GM19397 (cell line): ENCODE measurements around the gene ZRANB2.

Source experiments
- ATAC-seq: cut with Tn5 transposase; IDR thresholded peaks from one replicate; pipeline ENCODE4 v1.9.1; 2021; ENCODE audit warnings: mild to moderate bottlenecking, moderate library complexity; ENCODE audit not compliant: unreplicated experiment

ZRANB2 gene

GRCh38 chr1:71071720-71072119 is 9.1 kb downstream of the ZRANB2 start:
- no peak for ATAC-seq

- peak; percentile 60 for ATAC-seq
Measured at GRCh38 chr1:71068325-71069240, 12.3 kb downstream of the ZRANB2 start.

- ATAC-seq = no peak
Measured at GRCh38 chr1:71054791-71055190, 26.0 kb downstream of the ZRANB2 start.

GRCh38 chr1:71054281-71054731 is 26.5 kb downstream of the ZRANB2 start:
- ATAC-seq = no peak

- no peak for ATAC-seq
Measured at GRCh38 chr1:71053758-71054157, 27.1 kb downstream of the ZRANB2 start.

- no peak for ATAC-seq
Measured at GRCh38 chr1:71053146-71053545, 27.7 kb downstream of the ZRANB2 start.

GRCh38 chr1:71049951-71050598 is 30.8 kb downstream of the ZRANB2 start:
- peak; percentile 52 for ATAC-seq

- no peak for ATAC-seq
Measured at GRCh38 chr1:71047635-71048607, 32.9 kb downstream of the ZRANB2 start, which contains the start of gene PTGER3. Gene PTGER3, minus strand, starts transcription at chr1:71047816. Its CDS starts 239 bp downstream, at chr1:71047577.

- ATAC-seq = no peak
Measured at GRCh38 chr1:71046891-71047634, 33.8 kb downstream of the ZRANB2 start.

- ATAC-seq = no peak
Measured at GRCh38 chr1:71045463-71046028, 35.3 kb downstream of the ZRANB2 start.

- ATAC-seq = no peak
Measured at GRCh38 chr1:71044833-71045232, 36.0 kb downstream of the ZRANB2 start.

GRCh38 chr1:71043065-71043464 is 37.8 kb downstream of the ZRANB2 start:
- ATAC-seq = no peak

GRCh38 chr1:71041806-71042205 is 39.0 kb downstream of the ZRANB2 start:
- ATAC-seq = no peak

GRCh38 chr1:71039661-71040262 is 41.1 kb downstream of the ZRANB2 start:
- no peak for ATAC-seq

- no peak for ATAC-seq
Measured at GRCh38 chr1:71038942-71039341, 41.9 kb downstream of the ZRANB2 start.

- no peak for ATAC-seq
Measured at GRCh38 chr1:71037829-71038620, 42.8 kb downstream of the ZRANB2 start.

- ATAC-seq = no peak
Measured at GRCh38 chr1:71037066-71037465, 43.8 kb downstream of the ZRANB2 start.

- ATAC-seq = no peak
Measured at GRCh38 chr1:71033136-71033535, 47.7 kb downstream of the ZRANB2 start.

GRCh38 chr1:71031426-71031825 is 49.4 kb downstream of the ZRANB2 start:
- ATAC-seq = no peak
